GM12878 (cell line): ENCODE measurements around the gene CDC16. TPM values are rescaled to one million over a fixed set of nuclear protein-coding genes. Genes with fewer than 3 reads are reported as not detected.
A peak's percentile ranks its signal among the peaks of the same experiment; 100 is the strongest.

Experiments
- ATAC-seq: fragments of 200-7000 bp; cut with Tn5 transposase; 3 replicates; pipeline ENCODE4 v1.9.1; 2020; ENCODE audit warnings: mild to moderate bottlenecking, moderate library complexity
- Bru-seq: library from RNA; stranded (reverse); fragments of 400-500 nt; gene quantifications from one replicate; lab custom pipeline; 2021; lab: Mats Ljungman, UMichigan
- BruChase-seq, 2 experiments: library from RNA; stranded (reverse); fragments of 400-500 nt; gene quantifications; one replicate each; lab custom pipeline; 2021; lab: Mats Ljungman, UMichigan
- BruUV-seq: library from RNA; stranded (reverse); fragments of 400-500 nt; replicated peaks from 2 replicates; lab custom pipeline; 2021; lab: Mats Ljungman, UMichigan
- CTCF ChIA-PET: fragments of 300-600 bp; sonication (Branson Sonifier 250); formaldehyde crosslinking; extraction: SDS; loops from one replicate; lab custom pipeline; 2021; ENCODE audit warnings: inconsistent platforms; lab: Yijun Ruan, JAX
- POLR2A ChIA-PET: fragments of 350-600 bp; formaldehyde crosslinking; extraction: SDS; loops from one replicate; lab custom pipeline; 2021; ENCODE audit warnings: inconsistent platforms; lab: Charles Lee
- RAD21 ChIA-PET: fragments of 300-600 bp; sonication (Branson Sonifier 250); formaldehyde crosslinking; loops from one replicate; lab custom pipeline; 2023; ENCODE audit warnings: antibody characterized with exemption; ENCODE audit not compliant: unreplicated experiment; lab: Charles Lee
- SMC1A ChIA-PET: fragments of 300-600 bp; sonication (Branson Sonifier 250); formaldehyde crosslinking; loops from one replicate; lab custom pipeline; 2023; ENCODE audit not compliant: unreplicated experiment, uncharacterized antibody; lab: Charles Lee
- DNase-seq: peaks from one replicate; pipeline ENCODE4 v3.0.0-alpha.2; 2011; ENCODE audit warnings: low read depth, low spot score
- FAIRE-seq: peaks from 3 replicates; lab custom pipeline; 2011; peaks lifted over from hg19 to GRCh38; lab: Jason Lieb, UNC
- H2AFZ ChIP-seq: 2 replicates; pipeline ENCODE4 v1.6.0; 2011; ENCODE audit warnings: low read depth, low read length, control low read depth; ENCODE audit not compliant: control insufficient read depth
- H3K27ac ChIP-seq: 2 replicates; pipeline ENCODE4 v1.5.1; 2011; ENCODE audit warnings: control low read depth; ENCODE audit not compliant: control insufficient read depth, insufficient read depth
- H3K27me3 ChIP-seq, 2 experiments: replicated peaks in 1 of 2; 2 replicates each; pipeline versions ENCODE4 v1.6.0 to v1.6.1; 2011; ENCODE audit warnings: low read length in 1 of 2; ENCODE audit not compliant: control insufficient read depth in 2 of 2, insufficient read depth in 2 of 2
- H3K36me3 ChIP-seq, 2 experiments: 2 replicates each; pipeline ENCODE4 v1.5.1; 2011; ENCODE audit warnings: low read length in 1 of 2; ENCODE audit not compliant: control insufficient read depth in 2 of 2, insufficient read depth in 2 of 2
- H3K4me1 ChIP-seq: 2 replicates; pipeline ENCODE4 v1.6.1; 2011; ENCODE audit warnings: mild to moderate bottlenecking, low read length, moderate library complexity, mixed read lengths; ENCODE audit not compliant: control insufficient read depth, insufficient read depth
- H3K4me2 ChIP-seq: 2 replicates; pipeline ENCODE4 v1.6.0; 2011; ENCODE audit warnings: control low read depth; ENCODE audit not compliant: control insufficient read depth, insufficient read depth
- H3K4me3 ChIP-seq: fragments of 200-600 bp; sonication (generic); 2 replicates; pipeline ENCODE4 v1.5.1; 2016
- H3K79me2 ChIP-seq: 2 replicates; pipeline ENCODE4 v1.6.0; 2011; ENCODE audit warnings: low read length; ENCODE audit not compliant: control insufficient read depth, insufficient read depth
- H3K9ac ChIP-seq: 2 replicates; pipeline ENCODE4 v1.8.0; 2011; ENCODE audit warnings: low read length, control low read depth, mixed read lengths; ENCODE audit not compliant: control insufficient read depth, insufficient read depth
- H3K9me3 ChIP-seq: replicated peaks from 3 replicates; pipeline ENCODE4 v1.5.1; 2011; ENCODE audit warnings: mild to moderate bottlenecking, low read length; ENCODE audit not compliant: control insufficient read depth, insufficient read depth
- H4K20me1 ChIP-seq: 2 replicates; pipeline ENCODE4 v1.6.0; 2011; ENCODE audit not compliant: control insufficient read depth, insufficient read depth
- CHD4 ChIP-seq: fragments of 200-600 bp; sonication (generic); IDR thresholded peaks from 2 replicates; pipeline ENCODE4 v1.6.1; 2016; ENCODE audit warnings: mild to moderate bottlenecking
- MXI1 ChIP-seq: fragments of 150-350 bp; IDR thresholded peaks from 2 replicates; pipeline ENCODE4 v1.6.1; 2011; ENCODE audit warnings: low read depth, mild to moderate bottlenecking, inconsistent platforms, low read length, improper control_type of control experiment
- RELA ChIP-seq: fragments of 450-650 bp; IDR thresholded peaks from 2 replicates; pipeline ENCODE4 v1.8.0; 2014; ENCODE audit warnings: borderline replicate concordance; ENCODE audit not compliant: partially characterized antibody
- TCF12 ChIP-seq: IDR thresholded peaks from 2 replicates; pipeline ENCODE4 v1.6.1; 2011; ENCODE audit warnings: low read depth, mild to moderate bottlenecking, low read length
- ZSCAN29 ChIP-seq: fragments of 450-650 bp; IDR thresholded peaks from 2 replicates; pipeline ENCODE4 v1.6.1; 2017; ENCODE audit warnings: mild to moderate bottlenecking, moderate library complexity
- WGBS: methylation state at CpG from one replicate; pipeline ENCODE4 v1.1.6; 2016; ENCODE audit warnings: low lambda C conversion rate; ENCODE audit not compliant: insufficient replicate concordance, insufficient coverage; ENCODE audit errors: missing lambda C conversion rate; 5-methylcytosine and 5-hydroxymethylcytosine counted together
- in situ Hi-C: fragments of 300-500 bp; cut with MboI; formaldehyde crosslinking; loops from 9 replicates; pipeline ENCODE4 v1.14.3; 2018; ENCODE audit warnings: mixed read lengths
- intact Hi-C: fragments of 100-400 bp; cut with micrococcal nuclease; formaldehyde crosslinking; loops from one replicate; pipeline ENCODE4 v1.14.2; 2022; ENCODE audit not compliant: unreplicated experiment
- long read RNA-seq, 2 experiments: library from polyadenylated mRNA; unstranded; transcript quantifications; one replicate each; pipeline ENCODE4 v2.0.0, GENCODE V29; 2019 to 2020
- polyA minus RNA-seq, 3 experiments: library from RNA; depleted of rRNA, polyadenylated mRNA; stranded (reverse); fragments of >200 nt; gene quantifications; 2 replicates each; pipeline ENCODE4 v1.2.3, GENCODE V29; 2011
- polyA plus RNA-seq, 11 experiments: library from polyadenylated mRNA; depleted of rRNA in 4 of 11; unstranded in 6 of 11; stranded (reverse) in 5 of 11; fragments of >200 nt; fragmentation: Nextera tagmentation in 4 of 11; fragmentation: Illumina TruSeq in 1 of 11; extraction: Ambion mirVana in 4 of 11; extraction: Trizol in 1 of 11; gene quantifications; 1 replicate in 1 of 11; 2 replicates in 10 of 11; pipeline versions ENCODE4 v1.2.1 to v1.2.3, GENCODE V29; 2011 to 2016; ENCODE audit warnings: inconsistent platforms in 2 of 11, missing spikeins in 2 of 11, low read depth in 1 of 11
- total RNA-seq, 4 experiments: library from RNA; depleted of rRNA in 3 of 4; stranded (reverse); fragments of >200 nt in 3 of 4; fragmentation: Illumina TruSeq in 1 of 4; extraction: Trizol in 1 of 4; gene quantifications; 2 replicates each; pipeline versions ENCODE4 v1.2.1 to v1.2.3, GENCODE V29; 2013 to 2021
- TF ChIP-seq, protein P1 (sequence below): fragments of 450-650 bp; IDR thresholded peaks from 2 replicates; pipeline ENCODE4 v1.6.1; 2017; ENCODE audit warnings: borderline replicate concordance
- TF ChIP-seq, protein P2 (sequence below): fragments of 450-650 bp; formaldehyde crosslinking; IDR thresholded peaks from 2 replicates; pipeline ENCODE4 v1.5.0; 2022; ENCODE audit warnings: mild to moderate bottlenecking, missing genetic modification characterization

CDC16 gene, protein sequence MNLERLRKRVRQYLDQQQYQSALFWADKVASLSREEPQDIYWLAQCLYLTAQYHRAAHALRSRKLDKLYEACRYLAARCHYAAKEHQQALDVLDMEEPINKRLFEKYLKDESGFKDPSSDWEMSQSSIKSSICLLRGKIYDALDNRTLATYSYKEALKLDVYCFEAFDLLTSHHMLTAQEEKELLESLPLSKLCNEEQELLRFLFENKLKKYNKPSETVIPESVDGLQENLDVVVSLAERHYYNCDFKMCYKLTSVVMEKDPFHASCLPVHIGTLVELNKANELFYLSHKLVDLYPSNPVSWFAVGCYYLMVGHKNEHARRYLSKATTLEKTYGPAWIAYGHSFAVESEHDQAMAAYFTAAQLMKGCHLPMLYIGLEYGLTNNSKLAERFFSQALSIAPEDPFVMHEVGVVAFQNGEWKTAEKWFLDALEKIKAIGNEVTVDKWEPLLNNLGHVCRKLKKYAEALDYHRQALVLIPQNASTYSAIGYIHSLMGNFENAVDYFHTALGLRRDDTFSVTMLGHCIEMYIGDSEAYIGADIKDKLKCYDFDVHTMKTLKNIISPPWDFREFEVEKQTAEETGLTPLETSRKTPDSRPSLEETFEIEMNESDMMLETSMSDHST
- total RNA-seq (2013; cell fraction: nucleolus; rRNA removed), result 257 and 266 TPM in 2 replicates
- total RNA-seq (2014; rRNA removed) (19.8 and 24.2 TPM in 2 replicates), total RNA-seq (2014; rRNA removed; fragmentation: Illumina TruSeq; extraction: Trizol) (33.0 and 36.5 TPM in 2 replicates), total RNA-seq (2021) (45.7 and 45.9 TPM in 2 replicates), polyA plus RNA-seq (2011; rRNA removed) (92.9 and 118 TPM in 2 replicates), polyA plus RNA-seq (2014; fragmentation: Illumina TruSeq; extraction: Trizol) (56.1 and 65.6 TPM in 2 replicates), polyA plus RNA-seq (2014; fragmentation: Nextera tagmentation; extraction: Ambion mirVana) (10 to 100 TPM; 15.4 to 29.6 TPM), polyA plus RNA-seq (2014; rRNA removed) (44.8 and 53.6 TPM in 2 replicates), polyA plus RNA-seq (2016; fragmentation: Nextera tagmentation; extraction: Ambion mirVana) (10 to 100 TPM; 27.6 to 29.7 TPM), polyA minus RNA-seq (2011; rRNA and poly(A)+ RNA removed) (52.7 and 75.2 TPM in 2 replicates), Bru-seq, nascent RNA (percentile 88 among the genes with signal in this experiment), BruChase-seq, experiment 1, labeled RNA remaining after a 6-hour chase (percentile 87 among the genes with signal in this experiment), BruChase-seq, experiment 2, labeled RNA remaining after a 2-hour chase (percentile 91 among the genes with signal in this experiment)
- polyA plus RNA-seq (2011; ENCODE audit: low read depth), result 27.6 TPM
- 34.9 and 36.9 TPM in 2 replicates for polyA plus RNA-seq (2011; cell fraction: cytosol; rRNA removed)
- 163 and 232 TPM in 2 replicates for polyA plus RNA-seq (2011; cell fraction: nucleus; rRNA removed)
- 36.2 and 53.9 TPM in 2 replicates for polyA plus RNA-seq (2012)
- polyA minus RNA-seq (2011; cell fraction: cytosol; rRNA and poly(A)+ RNA removed), result 15.9 and 17.6 TPM in 2 replicates
- polyA minus RNA-seq (2011; cell fraction: nucleus; rRNA and poly(A)+ RNA removed), result 69.9 and 85.2 TPM in 2 replicates
- long read RNA-seq, experiment 1, partial matches to known transcripts, result 3 of 18 reads
- long read RNA-seq, experiment 1, other reads (novel, unspliced or antisense), result 5 of 18 reads
- long read RNA-seq, experiment 2, transcript CDC16-203 (18 exons, 2,203 nt), result major isoform, 12 of 73 reads
- long read RNA-seq, experiment 2, transcript CDC16-204 (19 exons, 2,211 nt), result minor isoform, 7 of 73 reads
- long read RNA-seq, experiment 2, partial matches to known transcripts, result 31 of 73 reads
- long read RNA-seq, experiment 2, other reads (novel, unspliced or antisense), result 20 of 73 reads

DNA sequence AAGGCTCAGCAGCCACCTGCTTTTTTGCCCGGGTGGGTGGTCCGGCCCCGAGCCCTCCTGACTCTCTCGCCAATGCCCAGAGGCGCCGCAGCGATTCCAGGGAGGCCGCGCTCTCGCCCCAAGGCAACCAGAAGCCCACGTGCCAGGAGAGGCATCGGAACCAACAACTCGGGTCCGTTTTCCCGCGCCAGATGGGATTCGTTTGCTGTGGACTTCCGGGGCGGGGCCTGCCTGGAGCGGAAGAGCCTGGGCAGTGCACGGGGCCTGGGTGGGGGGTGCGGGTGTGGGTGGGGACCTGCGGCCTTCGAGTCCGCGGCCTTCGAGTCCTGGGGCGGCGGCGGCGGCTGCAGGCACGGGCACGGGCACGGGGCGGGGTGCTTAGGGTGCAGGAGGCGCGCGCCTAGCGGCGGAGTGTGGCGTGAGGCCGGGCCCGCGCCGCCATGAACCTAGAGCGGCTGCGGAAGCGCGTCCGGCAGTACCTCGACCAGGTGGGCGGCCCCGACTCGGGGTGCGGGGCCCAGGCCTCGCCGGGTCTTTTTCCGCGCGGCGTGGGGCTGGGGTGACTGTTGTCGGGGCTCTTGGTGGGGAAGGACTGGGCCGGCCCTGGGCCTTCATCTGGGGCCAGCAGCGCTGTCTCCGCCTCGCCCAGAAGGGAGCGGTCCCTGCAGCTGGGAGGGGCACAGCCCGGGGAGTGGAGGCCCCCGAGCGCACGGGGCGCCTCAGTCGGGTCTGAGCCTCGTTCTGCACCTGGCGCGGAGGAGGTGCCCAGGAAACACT, at the start of gene CDC16:
CDC16 (plus strand) TSS at position 253 of the 777 bp plus-strand sequence; CDS start at position 441, 188 bp downstream.
- POLR2A ChIA-PET, result no interaction called here
- peak within 1 kb of the TSS; percentile 70 for H3K9ac ChIP-seq
- DNase-seq (peak; percentile 57), FAIRE-seq (no peak), ATAC-seq (peak; percentile 96)
- RAD21 ChIA-PET, result interaction anchor here (1.0 kb wide), 1 partner anchor 47 kb away, joined by 4 read pairs; the partner anchor contains the start of gene UPF3A
- peaks cover 22% of the 10 kb centered on the region for H3K79me2 ChIP-seq
- peak within 1 kb of the TSS; percentile 97 for H3K4me3 ChIP-seq
- H3K4me2 ChIP-seq, result peak within 1 kb of the TSS; percentile 95
- WGBS, result 1% methylated on average over 35 of the region's 76 CpGs
- BruUV-seq, result no TSS peak
- H4K20me1 ChIP-seq, result no peaks in the 10 kb centered on the region
- peak within 1 kb of the TSS; percentile 81 for H3K27ac ChIP-seq
- intact Hi-C loops, result loop anchor here (2.0 kb wide), 1 partner anchor 46 kb away; the partner anchor contains the start of gene UPF3A
- peak within 1 kb of the TSS; percentile 85 for H2AFZ ChIP-seq
- H3K9me3 ChIP-seq, result no peaks in the 10 kb centered on the region
- 0 out of 4 replicates have a peak, but pooled peaks cover 0 to 6% of the 10 kb centered on the region in 2 experiments for H3K27me3 ChIP-seq
- CTCF ChIA-PET, result interaction anchor here (0.5 to 1.6 kb wide), 2 partner anchors 42 to 104 kb away, joined by 3 read pairs; no protein-coding TSS in a partner anchor
- H3K4me1 ChIP-seq, result no peaks in the 10 kb centered on the region
- in situ Hi-C loops, result no loop called here
- peaks cover 2 to 21% of the 10 kb centered on the region in 2 experiments; a peak in 3 of 4 replicates for H3K36me3 ChIP-seq
- SMC1A ChIA-PET, result interaction anchor here (1.1 to 1.9 kb wide), 2 partner anchors 45 to 102 kb away, joined by 3 to 7 read pairs; no protein-coding TSS in a partner anchor
- TF ChIP-seq TCF12, result 0 out of 2 replicates have a peak, but pooled peaks have one; percentile 61
- no peak for TF ChIP-seq ZSCAN29
- TF ChIP-seq, protein P1, sequence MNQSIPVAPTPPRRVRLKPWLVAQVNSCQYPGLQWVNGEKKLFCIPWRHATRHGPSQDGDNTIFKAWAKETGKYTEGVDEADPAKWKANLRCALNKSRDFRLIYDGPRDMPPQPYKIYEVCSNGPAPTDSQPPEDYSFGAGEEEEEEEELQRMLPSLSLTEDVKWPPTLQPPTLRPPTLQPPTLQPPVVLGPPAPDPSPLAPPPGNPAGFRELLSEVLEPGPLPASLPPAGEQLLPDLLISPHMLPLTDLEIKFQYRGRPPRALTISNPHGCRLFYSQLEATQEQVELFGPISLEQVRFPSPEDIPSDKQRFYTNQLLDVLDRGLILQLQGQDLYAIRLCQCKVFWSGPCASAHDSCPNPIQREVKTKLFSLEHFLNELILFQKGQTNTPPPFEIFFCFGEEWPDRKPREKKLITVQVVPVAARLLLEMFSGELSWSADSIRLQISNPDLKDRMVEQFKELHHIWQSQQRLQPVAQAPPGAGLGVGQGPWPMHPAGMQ, result no peak
- TF ChIP-seq, protein P2, sequence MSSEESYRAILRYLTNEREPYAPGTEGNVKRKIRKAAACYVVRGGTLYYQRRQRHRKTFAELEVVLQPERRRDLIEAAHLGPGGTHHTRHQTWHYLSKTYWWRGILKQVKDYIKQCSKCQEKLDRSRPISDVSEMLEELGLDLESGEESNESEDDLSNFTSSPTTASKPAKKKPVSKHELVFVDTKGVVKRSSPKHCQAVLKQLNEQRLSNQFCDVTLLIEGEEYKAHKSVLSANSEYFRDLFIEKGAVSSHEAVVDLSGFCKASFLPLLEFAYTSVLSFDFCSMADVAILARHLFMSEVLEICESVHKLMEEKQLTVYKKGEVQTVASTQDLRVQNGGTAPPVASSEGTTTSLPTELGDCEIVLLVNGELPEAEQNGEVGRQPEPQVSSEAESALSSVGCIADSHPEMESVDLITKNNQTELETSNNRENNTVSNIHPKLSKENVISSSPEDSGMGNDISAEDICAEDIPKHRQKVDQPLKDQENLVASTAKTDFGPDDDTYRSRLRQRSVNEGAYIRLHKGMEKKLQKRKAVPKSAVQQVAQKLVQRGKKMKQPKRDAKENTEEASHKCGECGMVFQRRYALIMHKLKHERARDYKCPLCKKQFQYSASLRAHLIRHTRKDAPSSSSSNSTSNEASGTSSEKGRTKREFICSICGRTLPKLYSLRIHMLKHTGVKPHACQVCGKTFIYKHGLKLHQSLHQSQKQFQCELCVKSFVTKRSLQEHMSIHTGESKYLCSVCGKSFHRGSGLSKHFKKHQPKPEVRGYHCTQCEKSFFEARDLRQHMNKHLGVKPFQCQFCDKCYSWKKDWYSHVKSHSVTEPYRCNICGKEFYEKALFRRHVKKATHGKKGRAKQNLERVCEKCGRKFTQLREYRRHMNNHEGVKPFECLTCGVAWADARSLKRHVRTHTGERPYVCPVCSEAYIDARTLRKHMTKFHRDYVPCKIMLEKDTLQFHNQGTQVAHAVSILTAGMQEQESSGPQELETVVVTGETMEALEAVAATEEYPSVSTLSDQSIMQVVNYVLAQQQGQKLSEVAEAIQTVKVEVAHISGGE (CRISPR knock-in tag), result peak; percentile 91
- no peak for TF ChIP-seq CHD4
- peak; percentile 29 for TF ChIP-seq RELA
- TF ChIP-seq MXI1, result peak; percentile 86
